ENCODE measurements around the gene RORC.
"Not testable (repeated sequence)": the region's sequence is repeated elsewhere in the genome, so short reads cannot be mapped to it uniquely, and the experiment has no call there.

The RORC gene

DNA sequence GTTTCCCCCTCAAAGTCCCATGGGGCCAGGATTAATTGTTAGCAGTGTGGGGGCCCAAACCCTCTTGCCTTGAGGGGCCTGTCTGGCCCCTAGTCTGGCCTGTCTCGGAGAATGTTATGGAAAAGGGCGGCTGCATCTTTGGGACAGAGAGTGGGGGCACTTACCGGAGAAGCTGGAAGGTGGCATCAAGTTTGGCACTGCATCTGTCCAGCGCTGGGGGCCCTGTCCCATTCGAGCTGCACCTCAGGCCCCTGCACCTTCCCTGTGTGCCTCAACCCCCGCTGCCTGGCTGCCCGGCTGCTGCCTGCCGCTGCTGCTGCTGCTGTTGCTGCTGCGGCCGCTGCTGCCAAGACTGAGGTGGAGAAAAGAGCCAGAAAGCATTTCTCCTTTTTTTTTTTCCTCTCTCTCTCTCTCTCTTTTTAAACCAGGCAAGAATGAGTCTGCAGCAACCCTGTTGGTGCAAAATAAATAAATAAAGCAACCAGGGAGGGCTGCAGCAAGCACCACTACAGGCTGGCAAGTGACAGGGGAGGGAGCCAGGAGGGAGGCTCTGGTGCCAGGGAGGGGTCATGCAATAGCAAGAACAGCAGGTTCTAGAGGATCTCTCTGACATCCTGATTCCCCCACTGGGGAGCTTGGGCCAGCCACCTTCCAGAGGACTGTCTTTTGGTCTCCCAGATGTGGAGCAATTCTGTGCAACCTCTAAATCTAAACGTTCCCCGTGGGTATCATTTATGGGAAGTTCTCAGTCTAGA, 26.4 kb downstream of the RORC start, which contains the start of gene LINGO4:
TSS of gene LINGO4 (minus strand) at position 354 of the 755 bp plus-strand sequence. CDS start 2,715 bp downstream, outside the sequence.
- no peak for DNase-seq (ENCODE audit: low read depth in 2 of 2)

DNA sequence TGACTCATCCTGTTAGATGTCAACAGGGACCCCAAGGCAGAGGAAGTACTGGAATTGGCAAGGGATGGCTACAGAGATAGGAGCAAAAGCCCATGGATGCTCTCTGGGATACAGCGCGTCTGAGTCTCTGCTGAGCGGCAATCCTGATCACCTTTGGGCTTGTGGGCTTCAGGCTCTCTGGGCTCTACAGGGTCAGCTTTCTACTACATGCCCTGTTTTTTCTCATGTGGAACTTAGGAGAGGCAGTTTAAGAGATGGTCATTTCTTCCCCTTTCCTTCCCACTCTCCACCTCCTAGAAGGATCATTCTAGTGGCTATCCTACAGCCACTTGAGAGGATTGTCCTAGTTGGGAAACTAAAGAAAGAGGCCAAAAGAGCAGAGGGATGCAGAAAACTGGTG, 27.7 kb downstream of the RORC start:
- no peak for DNase-seq (ENCODE audit: low read depth in 2 of 2)

DNA sequence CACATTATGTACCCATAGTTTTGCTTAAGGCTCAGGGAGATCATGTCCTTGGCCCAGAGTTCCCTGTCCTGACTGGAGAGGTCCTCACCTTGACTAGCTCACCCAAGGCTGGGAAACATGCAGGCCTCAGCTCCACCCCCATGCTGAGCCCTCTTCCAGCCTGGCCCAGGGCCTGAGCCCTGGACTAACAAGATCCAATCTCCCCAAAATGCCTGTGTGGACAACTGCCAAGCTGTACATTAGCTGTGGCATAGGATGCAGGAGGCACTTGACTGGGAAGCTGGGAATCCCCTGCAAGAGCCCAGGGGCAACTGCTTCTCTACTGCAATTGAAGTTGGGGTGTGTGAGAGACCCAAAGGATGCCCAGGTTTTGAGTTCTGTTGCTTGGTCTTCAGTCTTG, 28.4 kb downstream of the RORC start:
- DNase-seq (ENCODE audit: low read depth in 2 of 2): no peak

DNA sequence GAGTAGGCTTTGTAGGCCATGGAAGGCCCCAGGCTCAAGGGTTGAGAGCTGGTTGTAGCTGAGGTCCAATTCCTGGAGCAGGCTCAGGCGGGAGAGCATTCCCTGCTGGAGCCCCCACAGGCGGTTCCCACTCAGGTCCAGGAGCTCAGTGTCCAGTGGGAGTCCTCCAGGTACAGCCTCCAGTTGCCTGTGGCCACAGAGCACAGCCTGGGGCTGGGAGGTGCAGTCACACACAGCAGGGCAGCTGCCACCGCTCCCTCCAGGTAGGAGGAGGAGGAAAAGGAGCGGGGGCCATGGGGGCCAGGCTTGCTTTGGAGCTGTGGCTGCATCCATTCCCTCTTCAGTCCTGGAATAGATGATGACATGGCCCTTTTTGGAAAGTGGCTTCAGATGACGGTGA, 29.2 kb downstream of the RORC start:
- no peak for DNase-seq (ENCODE audit: low read depth in 2 of 2)

DNA sequence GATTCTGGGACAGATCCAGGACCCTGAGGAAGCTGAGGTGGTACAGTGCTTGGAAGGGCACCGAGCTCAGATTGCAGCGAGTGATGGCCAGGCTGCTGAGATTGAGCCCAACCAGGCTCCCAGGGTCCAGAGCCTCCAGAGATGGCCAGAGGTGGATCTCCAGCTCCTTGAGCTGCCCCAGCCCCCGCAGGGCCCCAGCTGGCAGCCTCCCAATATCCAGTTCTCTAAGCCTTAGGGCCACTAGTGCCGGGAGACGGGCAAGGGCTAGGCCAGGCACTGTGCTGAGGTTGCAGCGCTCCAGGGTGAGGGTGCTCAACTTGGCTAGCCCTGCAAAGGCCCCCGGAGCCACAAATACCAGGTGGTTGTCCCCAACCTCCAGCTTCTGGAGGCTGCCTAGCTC, 29.8 kb downstream of the RORC start:
- no peak for DNase-seq (ENCODE audit: low read depth in 2 of 2)

DNA sequence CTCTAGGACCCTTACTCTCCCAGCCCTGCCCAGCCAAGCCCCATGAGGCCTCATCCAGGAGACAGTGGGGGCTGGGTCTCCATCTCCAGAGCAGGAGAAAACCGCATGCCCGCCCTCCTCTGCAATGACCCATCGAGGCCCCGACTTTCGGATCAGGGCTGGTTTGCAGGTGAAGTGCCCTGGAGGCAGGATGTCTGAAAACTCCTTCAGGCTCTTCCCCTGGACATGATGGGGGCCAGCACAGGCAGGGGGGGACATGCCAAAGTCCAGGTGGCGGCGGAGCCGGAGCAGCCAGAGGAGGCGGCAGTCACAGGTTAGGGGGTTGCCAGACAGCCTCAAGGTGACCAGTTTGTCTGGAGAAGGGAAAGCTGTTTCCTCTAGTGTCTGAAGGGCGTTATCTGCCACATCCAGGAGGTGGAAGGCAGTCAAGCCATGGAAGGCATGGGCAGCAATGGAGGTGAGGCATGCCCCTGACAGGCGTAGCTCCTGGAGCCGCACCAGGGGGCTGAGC, 30.2 kb downstream of the RORC start:
- DNase-seq (ENCODE audit: low read depth in 2 of 2): no peak

DNA sequence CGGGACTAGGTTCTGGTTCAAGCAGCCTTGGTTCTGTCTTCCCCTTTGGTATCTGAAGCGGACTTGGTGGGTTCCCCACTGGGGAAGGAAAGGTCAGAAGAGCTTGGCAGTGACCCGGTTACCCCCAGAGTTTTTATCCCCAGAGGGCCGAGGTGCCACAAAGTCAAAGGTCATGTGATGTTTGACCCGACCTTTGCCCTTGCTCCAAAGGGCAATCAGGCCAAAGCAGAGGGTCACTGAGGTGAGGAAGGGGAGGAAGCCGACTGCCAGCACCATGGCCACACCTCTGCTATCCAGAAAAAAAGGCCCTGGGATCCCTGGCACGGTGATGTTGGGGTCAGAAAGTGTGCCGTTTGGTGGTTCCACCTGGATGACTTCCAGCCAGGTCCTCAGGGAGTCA, 30.8 kb downstream of the RORC start:
- DNase-seq (ENCODE audit: low read depth in 2 of 2): no peak

DNA sequence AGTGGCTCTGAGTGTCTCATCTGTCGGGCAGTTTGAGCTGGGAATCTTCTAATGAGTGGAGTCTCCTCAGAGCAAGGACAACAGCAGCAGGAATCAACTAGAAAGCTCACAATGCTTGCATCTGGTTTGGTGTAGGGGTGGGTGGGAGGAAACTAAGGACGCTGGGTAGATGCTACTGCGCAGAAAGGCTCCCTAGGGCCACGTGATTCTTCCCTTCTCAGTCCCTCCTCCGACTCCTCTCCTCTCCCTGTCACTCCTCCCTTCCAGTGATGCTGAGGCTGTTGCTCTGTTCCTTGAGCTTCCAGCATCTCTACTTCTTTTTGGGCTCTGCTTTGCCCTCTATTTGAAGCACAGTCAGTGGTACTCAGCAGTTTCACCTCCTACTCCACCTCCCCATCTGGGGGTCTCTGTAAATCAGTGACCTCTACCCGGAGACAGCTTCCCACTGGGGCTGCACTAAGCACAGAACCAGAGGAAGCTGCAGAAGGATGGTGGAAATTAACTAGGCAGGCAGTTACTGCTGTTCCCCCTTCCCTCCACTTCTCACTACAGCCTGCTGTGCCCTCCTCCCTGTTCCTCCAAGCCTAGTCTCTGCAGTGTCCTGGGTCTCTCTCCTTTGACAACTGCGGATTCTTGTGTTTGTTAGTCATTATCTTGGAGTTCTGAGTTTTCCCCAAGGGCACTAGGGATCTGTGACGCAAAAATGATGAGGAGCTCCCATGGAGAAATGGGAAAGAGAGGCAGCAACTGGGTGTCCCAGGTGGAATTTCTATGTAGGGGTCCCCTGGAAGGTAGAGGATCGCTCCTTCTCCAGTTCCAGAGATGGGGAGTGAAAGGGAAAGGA, 32.2 kb downstream of the RORC start:
- no peak for DNase-seq (ENCODE audit: low read depth in 2 of 2)

DNA sequence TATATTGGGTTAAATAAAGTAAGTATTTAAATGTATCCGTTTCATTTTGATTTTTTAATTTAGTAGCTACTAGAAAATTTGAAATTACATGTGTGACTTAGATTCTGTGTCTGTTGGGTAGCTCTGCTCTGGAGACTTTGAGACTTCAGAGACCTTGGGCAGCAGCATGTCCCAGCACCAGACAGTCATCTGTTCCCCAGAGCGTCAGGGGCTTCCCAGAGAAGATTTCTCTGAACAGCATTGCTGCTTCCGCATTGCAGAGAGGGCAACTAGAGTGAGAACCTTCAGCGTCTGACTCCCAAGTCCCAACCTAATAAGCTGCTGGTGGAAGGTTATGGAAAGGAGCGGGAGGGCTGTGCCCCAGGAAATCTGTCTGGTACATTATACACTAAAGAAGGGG, 33.0 kb downstream of the RORC start:
- DNase-seq (ENCODE audit: low read depth in 2 of 2): no peak

DNA sequence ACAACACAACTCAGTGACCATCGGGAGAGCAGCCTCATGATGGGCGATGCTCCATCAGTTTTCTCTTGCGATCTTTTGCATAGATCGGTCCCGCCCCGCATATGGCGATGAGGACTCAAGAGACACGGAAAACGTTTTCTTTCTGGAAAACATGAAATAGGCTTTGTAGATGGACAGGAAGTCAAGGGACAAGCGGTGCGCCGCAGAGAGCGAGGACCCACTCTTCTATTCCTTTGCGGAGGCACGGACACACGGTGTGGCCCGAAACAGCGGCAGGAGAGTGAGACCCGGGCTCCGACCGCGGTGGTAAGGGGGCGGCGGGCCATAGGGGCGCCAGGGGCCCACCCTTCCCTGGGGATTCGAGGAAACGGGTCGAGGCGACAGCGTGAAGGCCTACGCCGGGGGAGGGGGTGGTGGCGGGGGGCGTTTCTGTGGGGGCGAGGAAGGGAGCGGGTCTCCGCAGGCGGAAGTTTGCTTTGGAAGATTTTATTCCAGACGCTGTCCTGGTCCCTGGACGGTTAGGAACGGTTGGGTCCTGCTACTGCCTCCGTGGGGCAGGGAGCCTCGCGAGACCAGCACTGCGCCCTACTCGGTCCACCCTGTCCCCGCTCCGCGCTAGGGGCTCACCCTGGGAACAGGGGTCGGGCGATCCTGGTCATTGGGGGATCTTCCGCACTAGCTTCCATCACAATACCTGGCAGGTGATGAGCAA, 40.5 kb downstream of the RORC start:
- DNase-seq (ENCODE audit: low read depth in 2 of 2): no peak

DNA sequence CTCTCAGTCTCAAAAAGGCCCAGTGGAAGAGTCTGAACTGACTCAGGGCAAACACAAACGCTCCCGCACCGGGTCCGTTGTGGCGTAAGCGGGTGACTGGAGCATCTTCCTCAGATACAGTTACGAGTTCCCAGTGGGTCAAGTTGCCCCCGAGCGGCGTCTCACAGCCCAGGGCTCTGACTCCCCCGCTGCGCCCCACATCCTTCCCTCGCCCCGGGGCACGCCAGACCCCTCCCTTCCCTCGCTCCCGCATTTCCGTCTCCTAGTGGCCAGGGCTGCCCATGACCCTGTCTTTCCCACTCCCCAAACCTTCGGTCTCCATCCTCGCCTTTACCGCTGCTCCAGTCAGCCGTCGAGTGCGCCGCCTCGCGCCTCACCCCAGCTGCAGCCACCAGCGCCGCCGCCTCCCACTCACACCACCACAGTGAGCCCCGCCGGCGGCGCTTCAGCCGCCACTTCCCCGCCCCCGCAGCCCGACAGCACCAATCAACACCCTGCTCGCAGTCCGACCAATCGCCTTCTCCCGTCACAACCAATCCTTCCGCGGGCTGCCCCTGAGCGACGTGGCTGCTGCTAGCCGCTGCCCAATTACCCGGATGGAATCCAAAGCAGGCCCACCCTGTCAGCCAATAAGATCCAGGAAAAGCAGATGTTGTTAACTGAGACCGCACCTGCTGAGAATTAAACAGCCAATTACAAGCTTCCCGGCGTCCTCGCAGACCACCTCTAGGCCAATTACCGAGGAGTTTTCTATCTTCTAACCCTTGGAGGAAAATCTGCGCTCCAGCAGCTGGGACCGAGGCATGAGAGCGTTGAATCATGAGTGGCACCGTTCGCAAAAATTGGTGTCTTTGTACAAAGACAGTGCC, 41.3 kb downstream of the RORC start, which contains the start of gene TDRKH:
TSS of gene TDRKH (minus strand) at position 430 of the 869 bp plus-strand sequence. CDS start 7,478 bp downstream, outside the sequence.
- DNase-seq (ENCODE audit: low read depth in 2 of 2): peak; percentile 98

DNA sequence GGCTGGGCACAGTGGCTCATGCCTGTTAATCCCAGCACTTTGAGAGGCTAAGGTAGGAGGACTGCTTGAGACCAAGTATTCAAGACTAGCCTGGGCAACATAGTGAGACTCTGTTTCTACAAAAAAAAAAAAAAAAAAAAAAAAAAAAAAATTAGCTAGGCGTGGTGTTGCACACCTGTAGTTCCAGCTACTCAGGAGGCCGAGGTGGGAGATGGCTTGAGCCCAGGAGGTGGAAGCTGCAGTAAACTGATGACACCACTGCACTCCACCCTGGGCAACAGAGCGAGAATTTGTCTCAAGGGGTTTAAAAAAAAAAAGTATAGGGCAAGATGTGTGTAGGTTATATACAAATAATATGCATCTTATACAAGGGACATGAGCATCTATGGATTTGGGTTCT, 43.9 kb downstream of the RORC start:
- no peak for DNase-seq (ENCODE audit: low read depth in 2 of 2)

DNA sequence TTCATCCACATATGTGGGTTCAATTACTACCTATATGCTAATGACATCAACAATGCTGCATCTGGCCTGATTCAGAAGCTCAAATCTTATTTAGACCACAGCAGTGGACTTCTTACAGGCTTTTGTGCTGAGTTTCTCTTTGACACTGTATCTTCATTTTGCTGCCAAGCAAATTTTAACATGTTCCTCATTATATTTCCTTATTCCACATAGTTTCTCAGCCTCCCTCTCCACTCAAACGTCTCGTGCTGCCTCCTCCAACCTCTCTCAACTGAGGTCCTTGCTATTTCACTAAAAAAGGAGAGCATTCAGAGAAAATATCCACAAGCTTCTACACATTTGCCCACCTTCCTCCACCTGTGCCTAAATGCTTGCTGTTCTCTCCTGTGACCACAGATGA, 47.8 kb downstream of the RORC start:
- no peak for DNase-seq (ENCODE audit: low read depth in 2 of 2)

DNA sequence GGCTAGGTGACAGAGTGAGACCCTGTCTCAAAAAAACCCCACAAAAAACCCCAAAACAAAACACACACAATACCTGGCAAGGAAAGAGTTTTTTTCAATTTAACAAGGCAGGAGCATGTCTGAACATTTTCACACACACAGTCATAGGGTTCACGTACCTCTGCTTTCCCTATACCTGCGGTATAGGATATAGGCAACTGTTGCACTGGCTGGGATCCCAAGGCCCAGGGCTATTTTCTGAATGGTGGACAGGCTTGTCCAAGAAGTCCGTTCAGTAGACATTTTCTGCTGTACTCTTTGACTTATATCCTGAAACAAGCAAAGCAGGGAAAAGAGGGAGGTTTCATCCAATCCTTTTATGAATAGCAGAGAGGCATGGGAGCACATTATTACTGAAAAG, 48.9 kb downstream of the RORC start:
- DNase-seq (ENCODE audit: low read depth in 2 of 2): no peak

DNA sequence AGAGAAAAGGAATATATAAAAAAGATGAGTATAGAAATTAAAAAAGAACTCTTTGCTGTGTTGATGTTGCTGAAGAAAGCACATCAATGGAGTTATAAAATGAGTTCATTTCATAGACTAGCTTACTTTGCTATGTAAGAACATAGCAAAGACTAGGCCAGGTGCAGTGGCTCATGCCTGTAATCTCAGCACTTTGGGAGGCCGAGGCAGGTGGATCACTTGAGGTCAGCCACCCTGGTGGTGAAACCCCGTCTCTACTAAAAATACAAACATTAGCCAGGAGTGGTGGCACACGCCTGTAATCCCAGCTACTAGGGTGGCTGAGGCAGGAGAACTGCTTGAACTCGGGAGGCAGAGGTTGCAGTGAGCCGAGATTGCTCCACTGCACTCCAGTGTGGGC, 49.6 kb downstream of the RORC start:
- DNase-seq (ENCODE audit: low read depth in 2 of 2): not testable (repeated sequence)

DNA sequence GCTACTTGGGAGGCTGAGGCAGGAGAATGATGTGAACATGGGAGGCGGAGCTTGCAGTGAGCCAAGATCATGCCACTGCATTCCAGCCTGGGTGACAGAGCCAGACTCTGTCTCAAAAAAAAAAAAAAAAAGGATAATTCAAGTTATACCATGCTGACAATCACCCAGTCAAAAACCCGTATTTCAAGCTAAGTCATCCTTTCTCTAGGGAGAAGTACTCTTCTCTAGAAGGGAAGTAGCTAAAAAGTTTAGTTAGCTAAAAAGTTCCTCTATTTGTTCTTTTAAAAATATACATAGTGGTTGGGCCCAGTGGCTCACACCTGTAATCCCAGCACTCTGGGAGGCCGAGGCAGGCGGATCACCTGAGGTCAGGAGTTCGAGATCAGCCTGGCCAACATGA, 50.9 kb downstream of the RORC start:
- DNase-seq (ENCODE audit: low read depth in 2 of 2): not testable (repeated sequence)

DNA sequence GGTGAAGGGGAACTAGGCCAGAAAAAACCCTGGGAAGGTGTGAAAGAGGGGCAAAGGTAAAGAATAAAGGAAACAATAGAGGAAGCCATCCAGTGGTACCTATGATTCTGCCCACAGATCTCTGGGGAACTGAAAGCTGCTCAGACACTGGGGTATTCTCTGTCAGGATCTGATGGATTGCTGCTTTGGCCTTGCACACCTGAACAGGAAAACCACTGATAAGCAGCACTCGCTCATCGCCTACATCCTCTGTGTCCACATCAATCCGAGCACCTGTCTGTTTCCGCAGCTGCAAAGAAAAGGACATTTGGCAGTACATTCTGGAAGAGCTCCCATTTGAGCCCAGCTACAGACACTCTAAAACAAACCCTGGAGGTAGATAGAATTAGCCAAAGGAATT, 51.8 kb downstream of the RORC start:
- DNase-seq (ENCODE audit: low read depth in 2 of 2): no peak

DNA sequence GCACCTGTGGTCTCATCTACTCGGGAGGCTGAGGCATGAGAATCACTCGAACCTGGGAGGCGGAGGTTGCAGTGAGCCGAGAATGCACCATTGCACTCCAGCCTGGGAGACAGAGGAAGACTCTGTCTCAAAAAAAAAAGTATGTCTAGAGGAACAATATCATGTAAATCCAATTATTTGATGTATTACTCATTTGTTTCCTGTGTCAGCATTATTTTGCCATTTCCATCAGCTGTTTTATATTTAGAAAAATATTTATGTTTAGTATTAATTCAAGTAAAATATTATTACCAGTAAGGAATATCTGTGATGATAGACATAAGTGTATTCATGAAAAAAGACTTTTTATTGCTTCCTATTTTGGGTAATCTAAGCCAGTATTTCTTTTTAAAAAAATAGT, 54.3 kb downstream of the RORC start:
- no peak for DNase-seq (ENCODE audit: low read depth in 2 of 2)

DNA sequence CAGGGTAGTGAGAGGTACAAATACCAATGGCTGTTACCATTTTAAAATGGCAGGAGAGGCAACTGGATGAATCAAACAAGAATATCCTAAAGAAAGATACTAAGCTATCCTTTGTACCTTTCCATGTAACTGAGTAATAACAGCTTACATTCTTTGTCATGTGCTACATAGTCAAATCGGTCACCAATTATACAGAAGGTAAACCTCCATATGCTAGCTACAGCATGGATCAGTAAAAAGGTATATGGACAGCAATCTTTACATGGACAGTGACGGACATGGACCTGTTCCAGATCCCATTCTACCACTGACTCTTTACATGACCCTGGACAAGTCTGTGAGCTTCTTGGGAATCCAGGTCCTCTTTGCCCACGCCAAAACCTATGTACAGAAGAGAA, 54.9 kb downstream of the RORC start:
- no peak for DNase-seq (ENCODE audit: low read depth in 2 of 2)

DNA sequence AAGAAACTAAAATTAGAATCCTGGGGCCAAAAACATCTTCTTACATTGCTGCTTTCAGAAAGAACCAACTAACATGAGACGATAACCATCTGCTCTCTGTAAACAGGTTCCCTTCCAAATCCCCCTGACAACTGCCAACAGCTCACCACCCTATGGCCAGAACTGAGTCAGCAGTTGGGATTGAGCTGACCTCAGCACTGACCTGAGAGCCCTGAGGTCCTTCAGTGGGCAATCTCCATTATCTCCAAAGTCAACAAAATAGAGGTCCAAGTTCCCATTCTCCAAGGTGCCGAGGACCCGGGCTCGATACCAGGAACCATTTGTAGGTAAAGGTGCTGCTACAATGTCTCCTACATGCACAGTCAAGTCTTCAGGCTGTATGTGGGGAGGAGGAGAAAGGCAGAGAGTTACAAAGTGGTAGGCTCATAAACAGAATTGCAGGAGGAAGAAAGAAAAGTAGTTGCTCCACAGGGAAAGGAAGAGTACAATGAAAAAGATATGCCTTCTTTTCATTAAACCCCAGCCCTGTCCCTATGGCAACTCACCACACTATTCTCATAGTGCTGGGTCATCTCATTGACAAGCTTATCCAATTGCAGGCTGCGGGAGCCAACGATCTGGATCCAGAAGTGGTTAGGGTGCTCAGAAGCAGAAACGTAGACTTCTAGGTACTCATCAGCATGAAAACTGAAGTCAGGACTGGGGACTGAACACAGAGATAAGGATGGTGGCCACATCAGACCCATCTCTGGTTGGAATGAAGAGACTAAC, 55.5 kb downstream of the RORC start:
- DNase-seq (ENCODE audit: low read depth in 2 of 2): no peak

Measured in stimulated activated CD8-positive, alpha-beta memory T cell treated with anti-CD3 and anti-CD28 coated beads, Interleukin-15, amount 100 ng/mL, for 4 hours (primary cell).